GM18861 (cell line): ENCODE measurements around the gene SPEN.
"Not testable (repeated sequence)": the region's sequence is repeated elsewhere in the genome, so short reads cannot be mapped to it uniquely, and the experiment has no call there.

ENCODE experiments used
- ATAC-seq: cut with Tn5 transposase; IDR thresholded peaks from one replicate; pipeline ENCODE4 v1.9.1; 2021; ENCODE audit not compliant: unreplicated experiment

The SPEN gene

DNA sequence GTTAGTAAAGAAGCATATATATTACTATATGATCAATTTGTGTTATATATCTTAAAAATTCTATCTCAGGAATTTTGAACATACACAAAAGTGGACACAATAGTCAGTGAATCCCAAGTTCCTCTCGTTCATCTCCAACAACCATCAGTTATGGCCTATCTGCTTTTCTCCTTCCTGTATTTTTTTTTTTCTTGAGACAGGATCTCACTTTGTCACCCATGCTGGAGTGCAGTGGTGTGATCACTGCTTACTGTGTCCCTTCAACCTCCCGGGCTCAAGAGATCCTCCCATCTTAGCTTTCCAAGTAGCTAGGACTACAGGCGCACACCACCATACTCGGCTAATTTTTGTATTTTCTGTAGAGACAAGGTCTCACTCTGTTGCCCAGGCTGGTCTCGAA, 9.4 kb downstream of the SPEN start:
- no peak for ATAC-seq

DNA sequence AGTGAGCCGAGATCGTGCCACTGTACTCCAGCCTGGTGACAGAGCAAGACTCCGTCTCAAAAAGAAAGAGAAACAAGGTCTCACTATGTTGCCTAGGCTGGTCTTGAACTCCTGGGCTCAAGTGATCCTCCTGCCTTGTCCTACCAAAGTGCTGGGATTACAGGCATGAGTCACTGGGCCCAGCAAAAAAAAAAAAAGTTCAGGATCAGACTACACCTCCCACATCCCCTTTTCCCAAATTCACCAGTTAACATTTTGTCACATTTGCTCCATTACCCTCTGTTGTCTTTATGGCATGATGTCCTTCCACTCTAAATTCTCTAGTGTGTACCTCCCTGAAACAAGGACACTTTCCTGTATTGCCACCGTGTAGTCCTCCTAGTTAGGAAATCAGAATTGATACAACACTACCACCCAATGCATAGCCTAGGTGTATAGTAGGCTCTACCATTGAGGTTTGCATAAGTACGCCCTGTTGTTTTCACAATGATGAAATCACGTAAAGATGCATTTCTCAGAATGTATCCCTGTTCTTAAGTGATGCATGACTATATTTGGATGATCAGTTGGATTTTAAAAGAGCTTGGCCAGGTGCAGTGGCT, 10.7 kb downstream of the SPEN start:
- no peak for ATAC-seq

DNA sequence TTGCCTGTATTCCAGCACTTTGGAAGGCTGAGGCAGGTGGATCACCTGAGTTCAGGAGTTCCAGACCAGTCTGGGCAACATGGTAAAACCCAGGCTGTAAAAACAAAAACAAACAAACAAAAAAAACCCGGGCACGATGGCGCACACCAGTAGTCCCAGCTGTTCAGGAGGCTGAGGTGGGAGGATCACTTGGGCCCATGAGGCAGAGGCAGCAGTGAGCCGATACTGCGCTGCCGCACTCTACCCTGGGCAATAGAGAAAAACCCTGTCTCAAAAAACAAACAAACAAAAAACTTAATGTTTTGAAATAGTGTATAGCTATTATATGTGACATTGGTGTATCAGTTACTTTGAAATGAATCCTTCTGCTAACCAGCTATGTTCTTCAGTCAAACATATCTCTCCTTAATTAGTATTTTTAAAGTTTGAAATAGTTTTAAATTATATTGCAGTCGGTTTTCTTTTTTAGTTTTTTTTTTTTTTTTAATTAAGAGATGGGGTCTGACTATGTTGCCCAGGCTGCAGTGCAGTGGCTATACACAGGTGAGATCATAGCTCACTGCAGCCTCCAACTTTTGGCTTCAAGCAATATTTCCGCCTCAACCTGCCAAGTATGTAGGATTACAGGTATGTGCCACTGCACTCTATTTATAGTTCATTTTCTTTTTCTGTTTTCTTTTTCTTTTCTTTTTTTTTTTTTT, 11.3 kb downstream of the SPEN start:
- ATAC-seq: no peak

DNA sequence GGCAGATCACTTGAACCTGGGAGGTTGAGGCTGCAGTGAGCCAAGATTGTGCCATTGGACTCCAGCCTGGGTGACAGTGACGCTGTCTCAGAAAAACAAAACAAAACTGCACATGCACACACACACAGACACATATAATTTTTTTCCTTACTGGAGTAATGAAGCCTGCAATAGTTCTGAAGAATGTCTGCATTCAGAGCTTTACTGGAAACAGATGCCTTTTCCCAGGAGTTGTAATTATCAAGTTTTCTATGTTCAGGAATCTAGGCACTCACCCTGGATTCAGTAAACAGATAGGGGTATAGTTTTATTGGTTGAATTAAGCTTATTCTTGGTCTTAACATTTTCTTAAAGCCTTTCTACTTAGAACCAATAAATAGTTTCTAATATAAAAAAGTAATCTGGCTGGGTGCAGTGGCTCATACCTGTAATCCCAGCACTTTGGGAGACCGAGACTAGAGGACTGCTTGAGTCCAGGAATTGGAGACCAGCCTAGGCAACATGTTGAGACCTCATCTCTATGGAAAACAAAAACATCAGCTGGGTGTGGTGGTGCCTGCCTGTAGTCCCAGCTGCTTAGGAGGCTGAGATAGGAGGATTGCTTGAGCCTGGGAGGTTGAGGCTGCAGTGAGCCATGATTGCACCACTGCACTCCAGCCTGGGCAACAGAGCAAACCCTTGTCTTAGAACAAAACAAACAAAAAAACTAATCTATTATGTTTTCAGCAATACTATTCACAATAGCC, 15.8 kb downstream of the SPEN start:
- ATAC-seq: no peak

DNA sequence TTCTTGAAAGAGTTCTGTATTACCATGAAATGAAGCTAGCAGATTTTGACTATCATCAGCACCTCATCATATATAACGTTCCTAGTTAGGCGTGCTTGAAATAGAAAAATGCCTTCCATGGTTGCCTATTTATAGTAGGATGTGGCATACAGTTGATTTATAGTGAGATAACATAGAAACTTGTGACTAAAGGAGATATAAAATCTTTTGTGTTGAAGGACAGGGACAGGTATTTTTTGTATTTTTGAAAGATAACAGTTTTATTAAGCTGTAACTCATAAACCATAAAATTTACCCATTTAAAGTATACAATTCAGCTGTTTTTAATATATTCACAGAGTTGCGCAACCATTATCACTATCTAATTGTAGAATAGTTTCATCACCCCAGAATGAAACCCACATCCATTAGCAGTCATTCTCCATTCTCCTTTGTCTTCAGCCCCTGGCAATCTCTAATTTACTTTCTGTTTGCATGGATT, 19.3 kb downstream of the SPEN start:
- ATAC-seq: no peak

DNA sequence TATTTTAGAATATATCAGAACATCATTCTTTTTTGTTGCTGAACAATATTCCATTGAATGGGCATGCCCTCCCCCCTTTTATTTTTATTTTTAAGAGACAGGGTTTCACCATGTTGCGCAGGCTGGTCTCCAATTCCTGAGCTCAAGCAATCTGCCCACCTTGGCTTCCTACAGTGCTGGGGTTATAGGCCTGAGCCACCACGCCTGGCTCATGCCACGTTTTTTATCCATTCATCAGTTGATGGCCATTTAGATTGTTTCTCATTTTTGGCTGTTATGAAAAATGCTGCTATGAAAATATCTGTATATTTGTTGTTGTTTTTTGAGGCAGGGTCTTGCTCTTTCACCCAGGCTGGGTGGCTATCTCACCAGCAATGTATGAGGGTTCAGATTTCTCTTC, 19.8 kb downstream of the SPEN start:
- no peak for ATAC-seq

DNA sequence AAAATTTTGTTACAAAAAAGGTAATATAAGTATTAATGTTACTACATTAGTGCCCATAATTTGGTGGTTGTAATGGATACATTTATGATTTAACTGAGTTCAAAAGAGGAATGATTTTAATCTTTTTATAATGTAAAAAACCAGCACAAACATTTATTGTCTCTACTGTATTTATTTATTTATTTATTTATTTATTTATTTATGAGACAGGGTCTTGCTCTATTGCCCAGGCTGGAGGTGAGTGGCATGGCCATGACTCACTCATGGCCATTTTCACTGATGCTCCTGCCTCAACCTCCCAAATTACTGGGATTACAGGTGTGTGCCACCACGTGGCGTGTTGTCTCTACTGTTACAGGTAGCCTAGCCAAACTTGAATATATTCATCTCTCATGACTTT, 21.9 kb downstream of the SPEN start:
- ATAC-seq: no peak

DNA sequence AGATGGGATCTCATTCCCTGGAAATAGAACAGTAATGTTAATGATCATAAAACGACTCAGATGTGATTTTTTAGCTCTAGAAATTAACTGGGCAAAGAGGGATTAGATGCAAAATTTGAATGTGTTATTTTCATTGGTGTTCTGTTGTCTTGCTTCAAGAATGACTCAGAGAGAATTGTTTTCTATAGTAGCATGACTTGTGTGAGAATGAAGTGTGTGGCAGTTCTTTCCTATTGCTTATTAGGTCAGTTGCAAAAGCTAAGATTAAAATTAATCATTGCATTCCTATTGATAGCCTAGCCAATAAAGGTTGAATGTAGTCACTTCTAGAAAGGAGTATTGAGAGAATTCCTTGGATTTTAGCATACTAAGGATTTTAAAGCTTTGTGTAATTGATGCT, 22.9 kb downstream of the SPEN start:
- ATAC-seq: no peak

DNA sequence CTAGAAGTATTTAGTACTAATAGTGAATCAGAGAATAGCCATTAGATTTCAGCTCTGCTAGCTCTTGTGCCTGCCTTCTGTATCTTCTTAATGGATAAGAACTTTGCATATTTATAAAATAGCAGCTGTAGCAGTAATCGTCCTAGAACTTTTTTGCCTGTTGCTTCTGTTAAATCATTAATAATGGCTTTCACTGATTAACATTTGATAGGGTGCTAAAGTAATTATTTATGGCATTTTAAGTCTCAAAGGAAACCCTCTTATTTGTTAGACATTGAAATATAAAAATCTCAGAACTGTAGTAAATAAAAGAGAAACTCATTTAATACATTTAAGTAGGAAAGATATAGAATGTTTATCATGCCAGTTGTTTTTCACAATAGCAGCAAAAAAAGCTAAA, 27.0 kb downstream of the SPEN start:
- ATAC-seq: no peak

DNA sequence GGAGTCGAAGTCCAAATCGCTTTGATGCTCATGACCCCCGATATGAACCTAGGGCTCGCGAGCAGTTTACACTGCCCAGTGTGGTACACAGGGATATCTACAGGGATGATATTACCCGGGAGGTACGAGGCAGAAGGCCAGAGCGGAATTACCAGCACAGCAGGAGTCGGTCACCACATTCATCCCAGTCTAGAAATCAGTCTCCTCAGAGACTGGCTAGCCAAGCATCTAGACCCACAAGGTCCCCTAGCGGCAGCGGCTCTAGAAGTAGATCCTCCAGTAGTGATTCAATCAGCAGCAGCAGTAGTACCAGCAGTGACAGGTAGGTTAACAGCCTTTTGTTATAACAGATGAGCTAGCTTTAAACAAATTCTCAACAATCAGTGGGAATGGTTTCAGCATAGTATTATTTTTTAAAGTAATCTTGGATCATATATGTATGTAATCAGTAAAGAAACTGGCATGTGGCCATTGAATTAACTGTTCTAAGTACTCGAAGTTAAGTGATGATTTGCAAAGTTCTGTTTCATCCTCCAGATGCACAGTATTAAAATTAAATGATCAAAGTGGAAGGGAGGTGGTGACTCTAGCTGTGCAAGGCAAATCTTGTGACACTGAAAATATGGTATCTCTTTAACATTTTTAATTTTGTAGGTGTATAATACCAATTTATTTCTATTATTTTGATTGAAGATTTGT, 29.0 kb downstream of the SPEN start:
- ATAC-seq: no peak

DNA sequence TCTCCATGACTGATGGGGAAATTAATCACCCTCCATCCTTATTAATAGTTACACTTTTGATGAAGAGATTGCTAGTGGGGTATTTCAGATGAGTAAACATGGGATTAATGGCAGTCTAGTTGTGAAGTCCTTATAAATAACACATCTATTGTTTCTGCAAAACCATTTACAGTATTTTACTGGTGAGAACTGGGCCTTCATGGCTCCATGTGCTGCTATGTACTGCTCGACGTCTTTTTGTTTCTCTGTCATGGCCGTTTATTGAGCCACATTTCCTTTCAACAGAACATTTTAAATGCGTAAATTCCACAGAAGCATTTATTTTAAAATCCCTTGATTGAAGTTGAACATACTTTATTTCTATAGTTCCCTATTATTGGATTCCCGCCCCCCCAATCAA, 34.5 kb downstream of the SPEN start:
- ATAC-seq: no peak

DNA sequence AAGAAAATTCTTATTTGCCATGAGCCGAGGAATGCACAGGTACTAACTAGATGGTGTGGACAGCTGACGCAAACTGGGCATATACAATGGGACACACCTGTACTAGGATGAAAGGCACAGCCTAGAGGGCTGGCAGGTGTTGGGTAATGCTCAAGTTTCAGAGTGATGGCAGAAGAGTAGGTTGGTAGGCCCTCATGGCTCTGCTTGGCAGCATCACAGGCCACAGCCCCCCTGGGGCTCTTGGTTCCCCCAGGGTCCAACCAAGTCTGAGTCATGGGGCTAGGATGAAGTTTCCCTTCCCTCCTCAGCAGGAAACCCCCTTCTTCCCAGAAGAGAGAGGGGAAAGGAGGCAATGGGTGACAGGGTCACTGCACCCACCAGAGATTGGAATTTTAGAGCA, 35.2 kb downstream of the SPEN start:
- ATAC-seq: no peak

DNA sequence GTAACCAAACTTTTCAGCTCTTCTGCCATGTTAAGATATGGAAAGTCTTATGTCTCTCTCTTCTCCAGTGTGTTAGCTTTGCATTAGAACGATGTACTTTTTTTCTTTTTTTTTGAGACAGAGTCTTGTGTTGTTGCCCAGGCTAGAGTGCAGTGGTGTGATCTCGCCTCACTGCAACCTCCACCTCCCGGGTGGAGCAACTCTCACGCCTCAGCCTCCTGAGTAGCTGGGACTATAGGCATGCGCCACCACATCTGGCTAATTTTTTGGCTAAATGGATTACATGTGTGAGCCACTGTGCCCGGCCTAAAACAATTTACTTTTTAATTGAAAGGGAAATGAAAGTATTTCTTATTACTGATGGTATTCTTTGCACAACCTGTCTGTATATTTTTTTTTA, 35.8 kb downstream of the SPEN start:
- no peak for ATAC-seq

DNA sequence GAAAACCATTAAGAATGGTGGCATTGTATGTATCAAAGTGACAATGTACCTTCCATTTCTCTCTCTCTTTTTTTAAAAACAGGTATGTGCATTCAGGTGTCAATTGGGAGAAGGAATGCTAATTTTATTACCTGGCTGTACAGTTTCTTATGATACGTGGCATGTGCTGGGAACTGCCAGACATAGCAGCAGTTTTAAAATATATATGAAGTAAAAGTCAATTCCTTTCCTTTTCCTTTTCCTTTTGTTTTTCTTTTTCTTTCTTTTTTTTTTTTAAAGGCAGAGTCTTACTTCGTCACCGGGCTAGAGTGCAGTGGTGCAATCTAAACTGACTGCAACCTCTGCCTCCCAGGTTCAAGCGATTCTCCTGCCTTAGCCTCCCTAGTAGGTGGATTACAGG, 37.0 kb downstream of the SPEN start:
- ATAC-seq: no peak

DNA sequence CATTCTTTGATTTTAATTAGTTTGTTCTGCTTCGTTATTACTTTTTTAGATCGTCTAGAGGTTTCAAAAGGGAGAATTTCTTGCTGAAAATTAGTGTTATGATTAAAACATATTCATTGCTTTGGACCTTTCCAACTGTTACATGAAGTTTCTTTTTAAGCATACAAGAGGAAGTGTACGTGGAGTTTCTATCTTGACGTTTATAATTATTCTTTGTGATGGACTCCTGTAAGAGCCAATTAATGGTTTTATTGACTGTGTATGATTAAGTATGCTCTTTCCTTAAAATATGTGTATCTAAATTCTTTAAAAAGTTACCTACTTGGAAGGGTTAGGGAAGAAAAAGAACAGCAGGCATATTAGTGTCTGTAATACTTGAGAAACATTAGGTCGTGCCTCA, 37.8 kb downstream of the SPEN start:
- ATAC-seq: no peak

DNA sequence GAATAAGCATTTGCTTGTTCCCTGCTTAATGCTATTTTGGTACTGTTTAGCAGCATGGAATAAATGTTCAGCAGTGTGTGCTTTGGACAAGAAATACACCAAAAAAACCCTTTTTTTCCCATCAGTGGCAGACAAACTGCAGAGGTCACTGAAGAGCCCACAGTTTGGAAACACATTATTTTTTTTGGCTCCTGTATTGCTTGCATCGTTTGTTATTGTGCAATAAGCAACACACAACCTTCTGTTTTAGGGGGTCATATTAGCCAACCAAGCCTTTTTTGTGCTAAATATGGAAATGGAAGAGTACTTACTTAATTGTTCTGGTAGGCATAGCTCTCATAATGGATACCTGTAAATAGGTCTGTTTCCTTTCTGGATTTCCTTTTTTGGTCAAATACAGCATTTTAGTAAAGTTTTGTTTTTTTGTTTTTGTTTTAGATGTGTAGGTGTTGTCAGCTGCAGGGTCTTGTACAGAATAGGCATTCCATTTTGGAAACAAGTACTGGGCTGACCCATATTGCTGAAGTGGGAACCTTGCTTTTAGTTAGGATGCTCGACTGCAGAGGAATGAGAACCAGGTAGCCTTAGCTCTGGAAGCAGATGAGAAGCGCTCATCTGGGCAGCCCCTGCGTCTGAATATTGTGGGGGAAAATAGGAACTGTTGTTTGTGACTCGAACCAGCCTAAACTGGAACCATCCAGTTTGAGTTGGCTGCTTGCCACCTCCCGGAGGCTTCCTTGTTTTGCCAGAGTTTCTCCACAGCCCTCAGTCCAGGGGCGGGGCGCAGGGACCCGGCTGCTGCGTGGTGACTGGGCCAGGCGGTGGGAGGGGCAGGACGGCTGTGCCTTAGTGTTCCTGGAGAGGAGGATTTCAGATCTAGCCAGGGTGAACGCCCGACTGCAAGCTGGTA, 38.4 kb downstream of the SPEN start:
- ATAC-seq: no peak

DNA sequence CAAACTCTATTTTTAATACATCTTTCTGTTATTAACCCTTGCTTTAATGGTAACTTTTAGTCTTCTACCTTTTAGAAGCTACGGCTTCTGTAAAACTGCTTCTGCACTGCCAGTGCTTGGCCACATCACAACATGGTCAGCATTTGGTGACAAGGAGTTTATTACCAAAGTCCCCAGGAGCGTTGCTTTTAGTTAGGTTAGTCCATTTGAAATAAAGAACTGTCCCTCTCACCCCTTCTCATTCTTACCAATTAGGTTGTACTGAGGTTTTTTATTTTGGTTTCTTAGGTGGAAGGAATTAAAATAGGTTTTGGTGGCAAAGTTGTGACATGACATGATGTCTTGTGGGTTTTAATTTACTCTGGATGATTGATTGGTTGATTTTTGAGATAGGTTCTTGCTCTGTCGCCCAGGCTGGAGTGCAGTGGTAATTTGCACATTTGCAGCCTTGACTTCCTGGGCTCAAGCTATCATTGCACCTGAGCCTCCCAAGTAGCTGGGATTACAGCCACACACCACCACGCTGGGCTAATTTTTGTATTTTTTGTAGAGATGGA, 39.2 kb downstream of the SPEN start:
- ATAC-seq: no peak

DNA sequence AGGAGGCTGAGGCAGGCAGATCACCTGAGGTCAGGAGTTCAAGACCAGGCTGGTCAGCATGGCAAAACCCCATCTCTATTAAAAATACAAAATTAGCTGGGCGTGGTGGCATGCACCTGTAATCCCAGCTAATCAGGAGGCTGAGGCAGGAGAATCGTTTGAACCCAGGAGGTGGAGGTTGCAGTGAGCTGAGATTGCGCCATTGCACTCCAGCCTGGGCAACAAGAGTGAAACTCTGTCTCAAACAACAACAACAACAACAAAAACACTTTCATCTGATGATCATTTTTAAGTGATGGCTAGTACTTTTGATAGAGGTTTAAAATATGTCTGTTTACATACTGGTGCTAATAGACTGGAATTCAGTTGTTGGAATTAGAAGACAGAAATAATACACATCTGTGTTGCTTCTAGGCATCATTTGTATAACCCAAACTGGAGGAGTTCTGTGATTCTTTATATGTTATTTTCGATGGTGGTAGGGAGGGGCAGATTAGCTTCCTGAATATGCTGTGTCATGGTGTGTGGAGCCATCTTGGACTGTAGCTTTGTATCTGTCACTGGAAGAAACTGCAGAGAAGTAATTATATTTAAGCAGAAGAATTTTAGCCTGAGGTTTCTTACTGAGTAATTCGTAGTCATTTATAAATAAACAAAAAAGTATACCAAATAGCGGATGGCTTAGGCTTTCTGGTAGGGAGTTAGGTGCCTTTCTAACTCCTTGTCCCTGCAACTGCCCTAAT, 45.5 kb downstream of the SPEN start:
- ATAC-seq: not testable (repeated sequence)

DNA sequence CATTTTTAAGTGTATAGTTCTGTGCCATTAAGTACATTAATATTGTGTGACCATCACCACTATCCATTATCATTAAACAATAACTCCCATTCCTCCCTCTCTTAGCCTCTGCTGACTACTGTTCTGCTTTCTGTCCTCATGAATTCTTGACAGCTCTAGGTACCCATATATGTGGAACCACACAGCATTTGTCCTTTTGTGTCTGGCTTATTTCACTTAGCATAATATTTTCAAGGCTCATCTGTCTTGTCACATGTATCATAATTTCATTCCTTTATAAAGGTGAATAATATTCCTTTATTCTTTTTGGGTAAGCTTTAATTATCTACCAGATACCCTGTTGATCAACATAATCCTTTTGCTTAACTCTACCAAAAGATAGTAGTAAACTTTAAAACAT, 47.7 kb downstream of the SPEN start:
- ATAC-seq: no peak
